GM19238 (cell line): ENCODE measurements around the gene ANXA2.
"Not testable (repeated sequence)": the region's sequence is repeated elsewhere in the genome, so short reads cannot be mapped to it uniquely, and the experiment has no call there.

Experiments
- DNase-seq: peaks from one replicate; pipeline ENCODE4 v3.0.0; 2011; ENCODE audit warnings: low spot score; ENCODE audit not compliant: insufficient read length

Gene ANXA2

DNA sequence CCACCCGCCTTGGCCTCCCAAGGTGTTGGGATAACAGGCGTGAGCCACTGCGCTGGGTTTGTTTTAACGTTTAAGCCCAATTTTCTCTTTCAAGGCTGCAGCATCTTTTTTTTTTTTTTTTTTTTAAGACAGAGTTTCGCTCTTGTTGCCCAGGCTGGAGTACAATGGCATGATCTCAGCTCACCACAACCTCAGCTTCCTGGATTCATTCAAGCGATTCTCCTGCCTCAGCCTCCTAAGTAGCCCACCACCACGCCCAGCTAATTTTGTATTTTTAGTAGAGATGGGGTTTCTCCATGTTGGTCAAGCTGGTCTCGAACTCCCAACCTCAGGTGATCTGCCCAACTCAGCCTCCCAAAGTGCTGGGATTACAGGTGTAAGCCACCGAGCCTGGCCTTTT is 12.6 kb upstream of the ANXA2 start:
- DNase-seq = not testable (repeated sequence)

- no peak for DNase-seq
Observed at GRCh38 chr15:60408463-60408981, 10.7 kb upstream of the ANXA2 start.

- no peak for DNase-seq
Observed at GRCh38 chr15:60407415-60407805, 9.6 kb upstream of the ANXA2 start.

GRCh38 chr15:60406513-60407414 is 9.0 kb upstream of the ANXA2 start:
- DNase-seq = no peak

GRCh38 chr15:60405399-60405798 is 7.6 kb upstream of the ANXA2 start:
- DNase-seq = no peak

DNA sequence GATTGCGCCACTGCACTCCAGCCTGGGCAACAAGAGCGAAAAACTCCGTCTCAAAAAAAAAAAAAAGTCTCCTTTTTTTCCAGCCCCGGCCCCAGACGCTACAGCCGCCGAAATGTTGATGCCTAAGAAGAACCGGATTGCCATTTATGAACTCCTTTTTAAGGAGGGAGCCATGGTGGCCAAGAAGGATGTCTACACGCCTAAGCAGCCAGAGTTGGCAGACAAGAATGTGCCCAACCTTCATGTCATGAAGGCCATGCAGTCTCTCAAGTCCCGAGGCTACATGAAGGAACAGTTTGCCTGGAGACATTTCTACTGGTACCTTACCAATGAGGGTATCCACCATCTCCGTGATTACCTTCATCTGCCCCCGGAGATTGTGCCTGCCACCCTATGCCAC is 6.6 kb upstream of the ANXA2 start:
- DNase-seq = not testable (repeated sequence)

DNA sequence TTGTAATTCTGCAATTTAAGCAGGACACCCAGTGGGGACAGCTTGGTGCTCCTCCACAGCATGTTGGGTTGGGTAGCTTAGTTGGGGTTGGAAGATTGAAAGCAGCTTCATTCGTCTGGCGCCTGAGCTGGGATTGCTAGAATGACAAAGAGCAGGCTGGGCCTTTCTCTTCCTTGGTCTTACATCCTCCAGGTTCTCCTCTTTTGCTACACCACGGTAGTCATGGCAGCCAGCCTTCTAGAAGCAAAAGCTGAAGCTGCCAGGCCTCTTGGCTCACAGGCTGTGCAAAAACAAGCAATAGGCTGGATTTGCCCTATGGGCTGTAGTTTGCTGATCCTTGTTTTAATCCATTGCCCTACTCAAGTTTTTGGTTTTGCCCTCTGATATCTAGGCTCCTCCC is 3.2 kb upstream of the ANXA2 start:
- no peak for DNase-seq

DNA sequence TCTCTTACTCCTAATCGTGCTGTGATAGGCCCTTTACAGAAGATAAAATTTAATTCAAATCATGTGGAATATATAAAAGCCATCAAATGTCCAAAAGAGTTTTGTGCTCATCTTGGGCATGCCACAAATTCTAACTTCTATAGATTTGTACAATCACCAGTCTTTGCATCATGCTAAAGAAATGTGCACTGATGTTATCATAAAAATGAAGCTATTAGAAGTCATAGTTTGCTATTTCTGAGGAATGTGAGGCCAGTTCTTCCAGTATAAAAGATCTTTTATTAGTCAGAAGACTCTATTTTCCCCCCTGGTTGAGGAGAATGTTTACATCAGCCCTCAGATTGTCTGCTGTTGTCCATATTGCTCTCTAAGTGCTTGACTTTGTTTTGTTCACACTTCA is 2.1 kb upstream of the ANXA2 start:
- no peak for DNase-seq

DNA sequence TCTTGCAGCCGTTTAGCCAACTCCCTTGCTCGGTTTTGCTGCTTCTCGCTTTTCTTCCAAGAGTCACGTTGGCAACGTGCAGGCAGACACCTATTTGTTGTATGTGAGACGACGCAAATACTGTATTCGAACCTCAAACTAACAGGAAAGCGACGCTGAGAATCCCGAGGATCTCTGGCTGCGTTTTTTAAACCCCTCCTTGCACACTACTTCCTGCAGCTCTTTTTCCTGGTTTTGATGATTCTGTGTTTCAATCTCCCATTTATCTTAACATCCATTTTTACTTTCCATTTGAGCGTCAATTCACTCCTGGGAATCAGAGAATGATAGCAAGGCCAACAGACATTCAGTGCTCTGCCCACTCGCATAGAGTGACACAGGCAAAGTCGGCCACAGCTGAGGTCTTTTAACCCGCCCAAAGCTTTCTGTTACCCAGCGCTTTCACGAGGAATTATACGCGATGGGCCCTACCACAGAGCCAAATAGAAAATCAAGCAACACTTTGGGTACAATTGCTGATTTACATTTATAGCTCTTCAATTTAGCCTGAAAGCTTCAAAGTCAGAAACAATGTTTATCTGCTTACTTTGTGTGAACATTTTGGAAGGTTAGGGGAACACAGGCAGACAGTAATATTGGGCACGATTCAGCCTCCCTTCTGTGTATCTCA is 1.6 kb upstream of the ANXA2 start:
- no peak for DNase-seq

GRCh38 chr15:60396958-60397771 is 621 bp downstream of the ANXA2 start:
- DNase-seq = peak; percentile 68

- no peak for DNase-seq
Observed at GRCh38 chr15:60396560-60396957, 1.2 kb downstream of the ANXA2 start.

GRCh38 chr15:60396100-60396499 is 1.7 kb downstream of the ANXA2 start:
- DNase-seq = no peak

GRCh38 chr15:60395276-60396011 is 2.3 kb downstream of the ANXA2 start:
- no peak for DNase-seq

DNA sequence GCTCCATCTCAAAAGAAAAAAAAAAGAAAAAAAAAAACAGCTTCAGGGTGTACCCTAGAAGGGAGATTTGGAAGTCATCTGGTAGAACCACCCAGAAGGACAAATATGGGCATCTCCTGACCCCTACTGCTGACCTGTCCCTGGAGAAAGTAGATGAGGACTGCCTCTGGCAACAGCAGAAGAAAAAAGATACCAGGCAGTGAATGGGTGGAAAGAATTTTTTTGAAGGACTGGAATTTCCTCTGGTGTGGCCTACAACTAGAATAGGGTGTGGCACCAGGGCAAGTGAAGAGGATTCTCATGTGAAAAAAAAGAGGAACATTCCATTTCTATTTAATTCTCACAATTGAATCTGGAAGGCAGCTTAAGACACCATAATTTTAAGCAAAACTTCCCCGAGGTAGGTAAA is 3.1 kb downstream of the ANXA2 start:
- DNase-seq = no peak

- DNase-seq = no peak
Observed at GRCh38 chr15:60392986-60393790, 4.6 kb downstream of the ANXA2 start.

GRCh38 chr15:60392601-60392985 is 5.2 kb downstream of the ANXA2 start:
- DNase-seq = no peak

- no peak for DNase-seq
Observed at GRCh38 chr15:60391722-60392315, 6.0 kb downstream of the ANXA2 start.

- DNase-seq = no peak
Observed at GRCh38 chr15:60390871-60391501, 6.8 kb downstream of the ANXA2 start.

- DNase-seq = no peak
Observed at GRCh38 chr15:60390231-60390630, 7.6 kb downstream of the ANXA2 start.
